Suppressor macrophage treated with lipopolysaccharide for 4 hours (primary cell): ENCODE data around the gene NCKIPSD.
"Not testable (repeated sequence)": the region's sequence is repeated elsewhere in the genome, so short reads cannot be mapped to it uniquely, and the experiment has no call there.

ENCODE experiments used
- DNase-seq: peaks from one replicate; pipeline ENCODE4 v3.0.0-alpha.2; 2020

Gene NCKIPSD

DNA sequence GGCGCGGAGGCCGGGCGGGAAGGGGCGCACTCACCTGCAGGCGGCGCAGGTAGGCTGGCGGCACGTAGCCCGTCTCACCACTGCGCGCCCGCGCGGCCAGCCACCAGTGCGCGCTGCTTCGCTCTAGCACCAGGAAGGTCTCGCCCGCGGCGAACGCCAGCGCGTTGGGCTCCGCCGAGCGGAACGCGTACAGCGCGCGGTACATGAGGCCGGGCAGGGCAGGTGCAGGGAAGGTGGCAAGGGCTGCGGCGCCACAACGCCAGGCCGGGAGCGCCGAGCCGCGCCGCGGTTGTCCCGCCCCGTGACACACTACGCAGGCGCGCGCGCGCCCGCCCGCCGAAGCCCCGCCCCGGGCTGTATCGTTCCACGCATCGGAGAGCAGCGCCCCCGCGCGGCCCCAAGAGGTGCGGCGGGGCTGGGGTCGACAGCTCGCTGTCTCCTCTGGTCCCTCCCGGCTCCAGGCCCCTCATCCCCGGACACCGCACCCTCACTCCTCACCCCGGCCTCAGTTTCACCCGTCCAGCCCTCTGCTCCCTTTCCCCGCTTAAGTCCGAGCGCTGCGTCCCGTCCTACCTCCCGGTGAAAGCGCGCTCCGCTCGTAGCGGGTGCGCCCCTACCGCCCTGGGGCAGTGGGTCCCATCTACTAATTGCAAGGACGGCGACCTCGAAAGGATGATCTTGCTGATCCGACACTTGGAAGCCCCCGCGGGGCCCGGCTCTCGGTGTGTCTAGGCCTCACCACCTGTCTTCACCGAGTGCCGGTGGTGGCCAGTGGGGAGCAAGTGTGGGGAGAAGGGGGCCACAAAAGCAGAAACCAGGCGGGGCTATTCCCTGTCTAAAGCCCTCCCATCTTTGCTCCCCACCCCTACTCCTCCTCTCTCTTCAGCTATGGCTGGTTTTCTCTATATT, at the start of gene NCKIPSD:
NCKIPSD (minus strand) TSS at position 313 of the 909 bp plus-strand sequence; CDS start at position 205, 108 bp downstream.
- DNase-seq = peak; percentile 97

DNA sequence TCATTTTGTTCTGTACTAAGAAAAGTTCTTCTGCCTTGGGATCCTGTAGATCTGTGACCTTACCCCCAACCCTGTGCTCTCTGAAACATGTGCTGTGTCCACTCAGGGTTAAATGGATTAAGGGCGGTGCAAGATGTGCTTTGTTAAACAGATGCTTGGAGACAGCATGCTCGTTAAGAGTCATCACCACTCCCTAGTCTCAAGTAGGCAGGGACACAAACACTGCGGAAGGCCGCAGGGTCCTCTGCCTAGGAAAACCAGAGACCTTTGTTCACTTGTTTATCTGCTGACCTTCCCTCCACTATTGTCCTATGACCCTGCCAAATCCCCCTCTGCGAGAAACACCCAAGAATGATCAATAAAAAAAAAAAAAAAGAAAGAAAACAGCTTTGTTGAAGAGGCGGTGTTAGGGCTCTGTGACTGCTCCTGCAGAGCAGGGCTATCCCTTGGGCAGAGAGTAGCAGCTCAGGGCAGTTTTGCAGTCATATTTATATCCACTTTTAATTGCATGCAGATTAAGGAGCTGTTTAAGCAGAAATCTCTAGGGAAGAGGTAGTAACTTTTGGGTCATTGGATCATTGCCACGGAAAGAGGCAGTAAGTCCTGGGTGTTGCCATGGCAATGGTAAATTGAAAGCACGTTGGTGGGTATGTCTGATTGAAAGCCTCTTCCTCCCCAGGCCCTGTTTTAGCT, 49.5 kb upstream of the NCKIPSD start:
- DNase-seq = not testable (repeated sequence)

DNA sequence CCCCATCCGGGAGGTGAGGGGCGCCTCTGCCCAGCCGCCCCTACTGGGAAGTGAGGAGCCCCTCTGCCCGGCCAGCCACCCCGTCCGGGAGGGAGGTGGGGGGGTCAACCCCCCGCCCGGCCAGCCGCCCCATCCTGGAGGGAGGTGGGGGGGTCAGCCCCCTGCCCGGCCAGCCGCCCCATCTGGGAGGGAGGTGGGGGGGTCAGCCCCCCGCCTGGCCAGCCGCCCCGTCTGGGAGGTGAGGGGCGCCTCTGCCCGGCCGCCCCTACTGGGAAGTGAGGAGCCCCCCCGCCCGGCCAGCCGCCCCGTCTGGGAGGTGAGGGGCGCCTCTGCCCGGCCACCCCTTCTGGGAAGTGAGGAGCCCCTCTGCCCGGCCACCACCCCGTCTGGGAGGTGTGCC, 48.8 kb upstream of the NCKIPSD start:
- not testable (repeated sequence) for DNase-seq

DNA sequence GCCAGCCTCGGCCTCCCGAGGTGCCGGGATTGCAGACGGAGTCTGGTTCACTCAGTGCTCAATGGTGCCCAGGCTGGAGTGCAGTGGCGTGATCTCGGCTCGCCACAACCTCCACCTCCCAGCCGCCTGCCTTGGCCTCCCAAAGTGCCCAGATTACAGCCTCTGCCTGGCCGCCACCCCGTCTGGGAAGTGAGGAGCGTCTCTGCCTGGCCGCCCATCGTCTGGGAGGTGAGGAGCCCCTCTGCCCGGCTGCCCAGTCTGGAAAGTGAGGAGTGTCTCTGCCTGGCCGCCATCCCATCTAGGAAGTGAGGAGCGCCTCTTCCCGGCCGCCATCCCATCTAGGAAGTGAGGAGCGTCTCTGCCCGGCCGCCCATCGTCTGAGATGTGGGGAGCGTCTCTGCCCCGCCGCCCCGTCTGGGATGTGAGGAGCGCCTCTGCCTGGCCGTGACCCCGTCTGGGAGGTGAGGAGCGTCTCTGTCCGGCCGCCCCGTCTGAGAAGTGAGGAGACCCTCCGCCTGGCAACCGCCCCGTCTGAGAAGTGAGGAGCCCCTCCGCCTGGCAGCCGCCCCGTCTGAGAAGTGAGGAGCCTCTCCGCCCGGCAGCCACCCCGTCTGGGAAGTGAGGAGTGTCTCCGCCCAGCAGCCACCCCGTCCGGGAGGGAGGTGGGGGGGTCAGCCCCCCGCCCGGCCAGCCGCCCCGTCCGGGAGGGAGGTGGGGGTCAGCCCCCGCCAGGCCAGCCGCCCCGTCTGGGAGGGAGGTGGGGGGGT, 48.2 kb upstream of the NCKIPSD start:
- not testable (repeated sequence) for DNase-seq

DNA sequence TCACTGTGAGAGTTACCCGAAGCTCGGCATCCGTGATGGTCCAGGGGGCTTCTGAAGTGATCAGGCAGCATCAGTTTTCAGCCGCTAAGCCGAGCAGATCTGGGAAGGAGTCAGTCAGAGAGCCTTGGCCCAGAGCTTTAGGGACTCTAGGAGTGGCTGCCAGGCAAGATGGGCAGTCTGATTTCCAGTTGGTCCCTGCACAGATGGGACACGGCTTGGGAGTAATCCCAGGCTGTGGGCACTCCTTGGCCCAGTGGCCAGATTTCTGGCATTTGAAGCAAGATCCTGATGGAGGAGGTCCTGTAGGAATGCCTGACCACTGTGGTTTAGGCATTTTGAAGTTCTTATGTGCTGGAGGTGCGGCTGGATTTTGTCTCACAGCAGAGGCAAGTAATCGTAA, 41.8 kb upstream of the NCKIPSD start:
- no peak for DNase-seq

DNA sequence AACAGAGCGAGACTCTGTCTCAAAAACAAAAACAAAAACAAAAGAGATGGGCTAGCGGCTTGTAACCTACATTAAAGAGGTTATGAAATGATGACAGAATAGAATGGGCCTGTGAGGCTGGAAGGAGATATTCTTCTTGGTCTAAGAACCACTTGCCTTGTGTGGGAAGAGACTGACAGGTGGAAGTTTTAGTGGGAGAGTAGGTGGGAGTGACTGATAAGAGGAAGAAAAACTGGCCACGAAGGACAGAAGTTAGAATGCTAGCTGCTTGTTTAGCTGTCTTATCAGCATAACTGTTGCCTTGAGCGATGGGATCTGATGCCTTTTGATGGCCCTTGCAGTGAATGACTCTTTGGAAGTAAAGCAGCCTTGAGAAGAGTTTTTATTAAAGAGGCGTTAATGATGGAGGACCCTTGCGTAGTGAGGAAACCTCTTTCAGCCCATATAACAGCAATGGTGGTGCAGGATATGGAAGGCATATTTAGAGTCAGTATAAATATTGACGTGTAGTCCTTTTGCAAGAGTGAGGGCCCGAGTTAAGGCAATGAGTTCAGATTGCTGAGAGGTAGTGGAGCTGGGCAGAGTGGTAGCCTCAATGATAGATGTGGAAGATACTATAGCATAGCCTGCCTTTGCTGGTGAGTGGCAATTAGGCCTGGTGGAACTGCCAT, 39.6 kb upstream of the NCKIPSD start:
- DNase-seq = not testable (repeated sequence)

DNA sequence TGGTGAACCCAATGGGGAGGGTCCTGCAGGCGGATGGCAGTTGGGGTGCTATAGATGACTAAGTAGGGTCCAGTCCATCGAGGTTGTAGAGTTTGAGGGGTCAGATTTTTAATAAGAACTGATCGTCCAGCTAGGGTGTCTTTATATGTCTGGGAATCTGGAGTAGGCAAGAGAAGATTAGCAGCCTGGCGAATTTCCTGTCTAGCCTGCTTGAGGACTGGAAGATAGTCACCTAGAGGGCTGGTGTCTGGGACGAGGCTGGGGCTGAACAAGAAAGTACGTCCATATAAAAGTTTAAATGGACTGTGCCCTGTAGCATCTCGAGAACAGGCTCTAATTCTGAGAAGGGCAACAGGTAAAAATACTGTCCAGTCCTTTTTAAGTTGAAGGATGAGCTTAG, 38.0 kb upstream of the NCKIPSD start:
- no peak for DNase-seq

DNA sequence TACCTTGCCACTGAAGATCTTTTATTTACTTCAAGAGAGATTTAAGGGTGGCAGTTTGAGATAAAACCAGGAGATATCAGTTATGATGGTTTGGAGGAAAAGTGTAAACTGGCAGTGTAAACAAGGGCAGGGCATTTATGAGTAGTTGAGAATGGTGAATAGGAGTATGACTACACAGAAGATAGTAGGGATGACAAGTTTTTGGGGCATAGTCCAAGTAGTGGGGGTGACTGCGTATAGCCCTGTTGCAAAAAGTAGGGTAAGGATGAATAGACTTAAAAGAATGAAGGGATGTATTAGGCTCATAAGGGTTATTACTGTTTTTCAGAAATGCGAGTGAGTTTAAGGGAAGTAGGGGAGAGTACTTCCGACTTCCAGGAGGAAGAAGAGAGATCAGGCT, 37.6 kb upstream of the NCKIPSD start:
- DNase-seq = not testable (repeated sequence)

DNA sequence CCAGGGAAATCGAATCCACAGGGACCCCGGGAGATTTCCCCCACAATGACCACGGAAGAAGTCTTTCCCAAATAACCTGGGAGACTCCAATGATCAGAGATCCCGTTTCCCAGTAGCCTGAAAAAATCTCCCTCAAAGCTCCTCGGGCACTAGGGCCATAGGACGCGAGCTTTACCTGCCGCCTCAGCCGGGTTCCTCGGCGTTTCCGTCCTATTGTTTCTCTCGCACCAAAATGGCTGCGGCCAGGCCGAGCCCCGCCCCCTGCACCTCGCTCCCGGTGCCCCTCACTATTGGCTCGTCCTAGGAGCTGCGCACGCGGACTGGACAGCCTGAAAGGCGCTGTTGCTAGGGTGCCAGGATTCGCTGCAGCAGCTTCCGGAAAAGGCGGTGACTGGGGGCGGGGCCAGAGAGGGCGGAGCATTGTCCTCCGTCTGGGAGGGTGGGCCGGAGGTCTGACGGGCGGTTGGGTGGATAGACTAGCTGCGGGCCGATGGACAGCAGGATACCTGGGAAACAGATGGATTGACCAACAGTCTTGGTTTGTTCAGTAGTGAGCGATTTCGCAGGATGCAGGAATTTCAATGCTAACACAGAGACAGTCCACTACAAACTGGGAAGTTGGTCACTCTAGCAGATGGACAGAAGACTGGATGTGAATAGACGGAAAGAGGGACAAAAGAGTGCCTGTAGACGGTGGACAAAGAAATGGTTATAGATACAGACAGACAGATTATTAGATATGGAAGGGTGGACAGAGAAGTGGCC, 31.4 kb upstream of the NCKIPSD start, which contains the start of gene IP6K2:
IP6K2 (minus strand) TSS at position 240 of the 765 bp plus-strand sequence. CDS start 21,930 bp downstream, outside the sequence.
- peak; percentile 99 for DNase-seq

DNA sequence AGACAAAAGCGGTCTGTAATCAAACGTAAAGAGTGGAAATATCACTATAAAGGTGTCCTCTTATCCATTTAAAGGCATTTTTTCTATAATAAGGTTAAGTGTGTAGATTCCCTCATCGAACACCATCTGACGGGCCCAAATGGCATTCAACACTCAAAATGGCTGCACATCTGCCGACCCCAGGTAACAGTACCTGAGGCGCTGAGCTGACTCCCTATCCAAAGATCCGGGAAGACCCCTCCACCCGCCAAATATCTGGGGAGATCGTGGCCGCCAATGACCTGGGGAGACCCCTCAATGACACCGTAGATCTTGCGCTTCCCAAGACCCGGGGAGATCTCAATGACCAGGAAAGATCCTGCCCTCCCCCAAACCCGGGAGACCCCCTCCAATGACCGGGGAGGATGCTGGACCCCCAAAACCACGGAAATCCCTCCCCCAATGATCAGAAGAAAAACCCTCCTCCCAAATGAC, 30.8 kb upstream of the NCKIPSD start:
- DNase-seq = no peak

DNA sequence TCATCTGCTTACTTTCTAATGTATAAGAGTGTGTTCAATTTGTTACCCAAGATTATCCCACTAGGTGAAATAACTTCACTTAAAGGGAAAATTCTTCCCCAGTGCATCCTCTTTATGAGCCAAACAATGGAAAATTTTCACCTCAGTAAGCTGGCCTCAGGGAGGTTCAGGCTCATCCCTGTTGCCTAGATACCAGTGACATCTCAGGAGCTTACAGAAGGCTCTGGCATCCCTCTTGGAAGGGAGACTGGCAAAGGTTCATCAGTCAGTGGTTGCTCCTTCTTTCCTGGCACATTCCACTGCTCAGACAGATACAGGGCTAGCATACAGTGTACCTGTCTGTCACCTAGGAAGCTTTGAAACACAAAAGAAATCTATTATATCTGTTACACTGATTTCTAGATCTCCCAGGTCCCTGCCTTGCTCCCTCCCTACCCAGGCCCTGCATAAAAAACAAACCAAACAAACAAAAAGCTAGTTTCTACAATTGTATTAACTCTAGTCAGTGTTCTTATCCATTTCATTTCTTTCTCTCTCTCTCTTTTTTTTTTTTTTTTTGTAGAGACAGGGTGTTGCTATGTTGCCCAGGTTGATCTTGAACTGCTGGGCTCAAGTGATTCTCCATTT, 29.6 kb upstream of the NCKIPSD start:
- no peak for DNase-seq

DNA sequence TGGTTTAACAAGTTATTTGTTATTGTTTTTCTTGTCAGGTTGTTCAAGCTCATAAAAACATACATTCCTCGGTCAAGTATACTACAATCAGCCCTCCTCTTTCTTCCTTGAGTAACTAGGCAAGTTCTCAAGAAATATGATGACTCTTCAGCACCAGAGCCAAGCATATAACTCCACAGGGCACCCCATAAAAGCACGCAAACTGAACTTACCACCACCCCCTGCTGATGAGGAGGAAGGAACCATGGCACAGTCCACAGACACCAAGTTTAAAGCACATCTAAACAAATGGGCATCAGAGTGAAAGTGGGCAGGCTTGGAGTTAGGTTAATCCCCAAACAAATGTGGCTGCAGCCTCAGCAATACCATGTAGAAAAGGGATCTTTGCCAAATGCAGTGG, 26.0 kb upstream of the NCKIPSD start:
- no peak for DNase-seq

DNA sequence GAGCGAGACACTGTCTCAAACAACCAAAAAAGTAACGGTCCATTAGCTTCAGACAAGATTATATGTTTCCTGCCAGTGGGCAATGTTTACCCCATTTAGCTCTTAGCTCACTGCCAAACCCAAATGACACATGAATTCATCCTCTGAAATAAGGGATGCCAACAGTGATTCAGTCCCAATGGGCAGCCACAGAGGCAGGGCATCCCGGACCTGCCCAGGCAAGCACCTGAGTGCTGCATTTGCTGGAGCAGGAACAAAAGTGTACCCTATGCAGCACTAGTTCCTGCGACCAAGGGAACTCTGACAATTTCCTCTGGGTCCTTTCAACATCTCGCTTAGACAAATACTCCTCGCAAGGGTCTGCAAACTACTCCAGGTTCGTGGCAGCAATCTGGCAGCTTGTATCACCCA, 23.3 kb upstream of the NCKIPSD start:
- DNase-seq = no peak

DNA sequence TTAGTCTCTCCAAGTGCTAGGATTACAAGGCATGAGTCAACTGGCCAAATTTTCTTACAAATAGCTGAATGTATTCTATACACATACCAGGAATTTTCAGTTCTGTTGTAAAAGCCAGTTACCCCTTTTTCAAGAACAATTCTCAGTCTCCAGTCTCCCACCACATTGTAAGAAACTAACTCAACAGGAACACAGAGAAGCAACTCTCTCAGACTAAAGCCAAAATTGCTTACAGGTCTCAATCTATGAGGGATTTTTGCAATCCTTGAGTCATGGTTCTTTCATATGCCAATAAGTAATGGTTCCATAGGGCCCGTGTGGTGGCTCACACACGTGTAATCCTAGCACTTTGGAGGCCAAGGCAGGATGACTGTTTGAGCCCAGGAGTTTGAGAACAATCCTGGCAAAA, 22.8 kb upstream of the NCKIPSD start:
- DNase-seq = peak; percentile 48

DNA sequence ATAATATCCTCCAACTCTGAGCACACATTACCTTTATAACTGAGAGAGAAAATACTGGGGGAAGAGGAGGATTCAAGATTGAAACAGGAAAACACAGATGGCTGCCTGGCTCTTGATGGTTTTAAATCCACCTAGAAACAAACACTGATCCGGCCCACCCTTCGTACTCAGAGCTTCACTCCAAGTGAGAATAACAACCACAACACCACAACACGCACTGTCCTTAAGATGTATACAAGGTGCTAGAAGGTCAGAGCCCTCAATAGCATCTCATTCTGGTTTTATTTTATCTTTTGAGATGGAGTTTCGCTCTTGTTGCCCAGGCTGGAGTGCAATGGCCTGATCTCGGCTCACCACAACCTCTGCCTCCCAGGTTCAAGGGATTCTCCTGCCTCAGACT, 21.4 kb upstream of the NCKIPSD start:
- DNase-seq = no peak

DNA sequence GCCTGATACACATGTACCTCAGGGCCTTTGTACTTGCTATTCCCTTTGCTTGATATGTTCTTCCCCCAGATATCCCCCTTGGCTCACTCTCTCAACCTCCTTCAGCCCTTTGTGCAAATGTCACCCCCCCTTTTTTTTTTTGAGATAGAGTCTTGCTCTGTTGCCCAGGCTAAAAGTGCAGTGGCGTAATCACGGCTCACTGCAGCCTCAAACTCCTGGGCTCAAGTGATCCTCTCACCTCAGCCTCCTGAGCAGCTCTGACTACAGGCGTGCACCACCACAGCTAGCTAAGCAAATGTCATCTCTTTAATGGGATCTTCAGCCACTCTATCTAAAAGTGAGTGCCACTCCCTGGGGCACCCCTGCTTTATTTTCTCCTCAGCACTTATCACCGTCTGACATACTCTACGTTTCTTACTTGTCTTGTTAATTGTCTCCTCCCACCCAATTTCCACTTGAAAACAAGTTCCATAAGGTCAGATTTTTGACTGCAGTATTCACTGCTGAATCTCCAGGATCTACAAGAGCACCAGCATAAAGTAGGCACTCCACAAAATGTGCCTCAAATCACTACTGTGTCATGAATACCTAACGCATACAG, 16.7 kb upstream of the NCKIPSD start:
- no peak for DNase-seq

DNA sequence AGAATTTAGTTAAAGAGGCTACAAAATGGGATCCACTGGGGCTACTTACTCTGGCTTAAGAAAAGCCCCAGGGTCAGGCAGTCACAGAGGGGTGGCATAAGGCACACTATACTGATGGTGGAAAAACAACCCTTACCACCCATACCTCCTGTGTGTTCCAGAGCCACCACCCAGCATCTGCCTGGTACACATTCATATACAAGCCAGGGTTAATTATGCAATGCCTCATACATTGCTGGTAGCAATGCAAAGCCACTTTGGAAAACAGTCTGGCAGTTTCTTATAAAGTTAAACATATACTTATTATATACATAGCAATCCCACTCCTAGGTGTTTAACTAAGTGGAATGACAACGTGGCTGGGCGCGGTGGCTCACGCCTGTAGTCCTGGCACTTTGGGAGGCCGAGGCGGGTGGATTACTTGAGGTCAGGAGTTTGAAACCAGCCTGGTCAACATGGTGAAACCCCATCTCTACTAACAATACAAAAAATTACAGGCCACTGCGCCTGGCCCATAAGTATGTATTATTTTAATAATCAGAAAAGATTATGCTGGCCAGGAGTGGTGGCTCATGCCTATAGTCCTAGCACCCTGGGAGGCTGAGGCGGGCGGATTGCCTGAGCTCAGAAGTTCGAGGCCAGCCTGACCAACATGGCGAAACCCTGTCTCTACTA, 15.2 kb upstream of the NCKIPSD start:
- DNase-seq = no peak

DNA sequence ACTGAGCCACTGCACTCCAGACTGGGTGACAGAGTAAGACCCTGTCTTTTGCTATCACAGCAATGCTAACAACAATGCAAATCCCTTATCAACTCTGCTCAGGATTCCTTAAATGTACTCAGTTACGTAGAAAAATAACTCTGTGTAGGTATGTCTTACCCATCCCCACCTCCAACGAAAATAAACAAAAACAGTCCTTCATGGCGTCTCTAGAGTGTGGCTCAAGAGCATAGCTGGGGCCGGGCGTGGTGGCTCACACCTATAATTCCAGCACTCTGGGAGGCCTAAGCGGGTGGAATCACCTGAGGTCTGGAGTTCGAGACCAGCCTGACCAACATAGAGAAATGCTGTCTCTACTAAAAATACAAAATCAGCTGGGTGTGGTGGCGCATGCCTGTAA, 13.2 kb upstream of the NCKIPSD start:
- DNase-seq = no peak

DNA sequence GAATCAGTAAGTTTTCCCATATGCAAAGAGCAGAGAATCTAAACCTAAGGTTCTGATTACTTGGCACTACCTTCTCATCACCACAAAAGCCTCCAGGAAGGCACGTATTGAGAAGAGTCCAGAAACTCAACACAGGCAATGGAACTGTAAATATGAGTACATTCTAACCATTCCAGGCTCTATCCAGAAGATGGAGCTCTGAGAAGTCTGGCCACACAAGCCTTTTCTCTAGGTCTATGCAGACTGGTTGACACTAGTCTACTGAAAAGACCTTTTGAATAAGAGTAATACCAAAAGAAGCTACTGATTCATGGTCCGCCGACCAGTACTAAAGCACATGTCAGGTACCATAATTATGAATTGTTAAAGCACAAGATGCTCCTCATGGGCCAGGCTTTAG, 12.2 kb upstream of the NCKIPSD start:
- no peak for DNase-seq

DNA sequence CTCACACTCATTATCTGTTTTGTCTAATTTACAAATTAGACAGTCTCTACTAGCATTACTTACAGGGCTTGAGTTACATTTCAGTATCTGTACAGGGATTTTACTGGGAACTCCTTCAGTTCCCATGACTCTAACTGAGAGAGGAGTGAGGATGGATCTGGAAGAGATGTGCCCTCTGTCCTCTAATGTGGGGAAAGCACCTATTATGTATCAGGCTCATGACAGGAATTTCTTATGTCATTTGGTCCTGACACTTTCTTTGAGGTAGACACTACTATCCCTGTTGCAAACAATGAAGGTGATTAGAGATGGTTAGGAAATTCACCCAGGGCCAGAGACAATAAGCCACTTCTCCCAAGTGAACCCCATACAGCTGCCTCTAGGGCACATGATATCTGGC, 10.9 kb upstream of the NCKIPSD start:
- DNase-seq = no peak
